ENCODE data around the gene SMARCE1.

DNA sequence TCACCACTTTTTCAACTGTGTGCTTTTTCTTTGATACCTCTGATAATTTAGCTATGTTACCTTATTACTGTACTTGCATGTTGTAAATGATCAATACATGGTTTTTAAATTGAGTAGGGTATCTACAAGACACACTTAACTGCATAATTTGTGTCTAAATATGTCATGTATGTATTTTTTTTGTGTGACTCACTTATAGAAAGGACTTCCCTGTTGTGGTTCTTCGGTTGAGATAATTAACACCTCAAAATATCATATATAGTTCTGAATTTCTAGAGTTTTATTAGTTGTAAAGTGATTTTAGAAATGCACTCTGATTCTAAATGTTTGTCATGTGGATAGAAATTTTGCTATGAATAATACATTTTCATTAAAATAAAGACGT is 31.9 kb upstream of the SMARCE1 start:
- TF ChIP-seq ZNF112 (tag by site-specific recombination; IDR thresholded peaks at IDR 0.05) = no peak
- no peak for TF ChIP-seq OSR2 (tag by site-specific recombination; IDR thresholded peaks at IDR 0.05)
- TF ChIP-seq ZNF639 (tag by site-specific recombination; IDR thresholded peaks at IDR 0.05) = no peak
- TF ChIP-seq BCL11A (tag by site-specific recombination; IDR thresholded peaks at IDR 0.05; ENCODE audit: low read depth) = no peak
- no peak for TF ChIP-seq CTCF (tag by site-specific recombination; IDR thresholded peaks at IDR 0.05)
- TF ChIP-seq, protein P1, sequence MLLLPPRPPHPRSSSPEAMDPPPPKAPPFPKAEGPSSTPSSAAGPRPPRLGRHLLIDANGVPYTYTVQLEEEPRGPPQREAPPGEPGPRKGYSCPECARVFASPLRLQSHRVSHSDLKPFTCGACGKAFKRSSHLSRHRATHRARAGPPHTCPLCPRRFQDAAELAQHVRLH (tag by site-specific recombination; IDR thresholded peaks at IDR 0.05) = no peak
- no peak for TF ChIP-seq TCF7L2 (IDR thresholded peaks at IDR 0.05; ENCODE audit: borderline replicate concordance, low read depth, low read length)
- no peak for TF ChIP-seq ZSCAN5A (tag by site-specific recombination; IDR thresholded peaks at IDR 0.05)
